GM12892 (cell line): ENCODE data around the gene APBB2.

ENCODE experiments used
- POLR2A ChIP-seq: IDR thresholded peaks from 2 replicates; pipeline ENCODE4 v1.6.1; 2011; ENCODE audit warnings: low read depth, low read length, control low read depth
- TAF1 ChIP-seq: IDR thresholded peaks from 2 replicates; pipeline ENCODE4 v1.6.1; 2011; ENCODE audit warnings: low read depth, mild to moderate bottlenecking, control low read depth, low read length, borderline replicate concordance

GRCh38 chr4:41006141-41006540 is 208.2 kb downstream of the APBB2 start:
- TF ChIP-seq TAF1 (no peak), POLR2A (no peak)
